ENCODE measurements around the gene MEIS1. TPM values are rescaled to one million over a fixed set of nuclear protein-coding genes. Genes with fewer than 3 reads are reported as not detected.

Gene MEIS1
- total and polyA plus RNA-seq, 11 donors, result 12.9 to 55.7 (median 41.8) TPM

DNA sequence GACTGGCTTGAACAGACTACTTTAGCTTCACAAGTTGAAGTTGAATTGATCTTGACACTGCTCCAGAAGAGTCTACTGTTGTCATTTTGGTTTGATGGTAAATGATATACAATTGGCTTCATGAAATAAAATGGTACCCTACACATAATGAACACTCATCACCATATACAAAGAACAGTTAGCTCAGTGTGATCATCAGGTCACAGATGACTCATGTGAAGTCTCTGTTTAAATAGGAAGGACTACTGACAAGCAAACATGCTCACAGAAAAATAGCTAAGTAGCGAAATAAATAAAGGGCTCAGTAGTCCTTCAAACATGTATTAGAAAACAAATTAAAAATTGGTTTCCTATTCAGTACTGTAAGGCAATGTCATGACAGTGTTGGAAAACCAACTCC is 96.2 kb downstream of the MEIS1 start:
- Histone ChIP-seq H3K4me1 (peaks cover 0 to 33% (median 9%) of the 10 kb centered on the region in 12 donors), H3K36me3 (peaks cover 0 to 7% (median 0%) of the 10 kb centered on the region in 9 donors), H3K9me3 (no peaks in the 10 kb centered on the region), H3K27me3 (no peaks in the 10 kb centered on the region), H3K4me3 (no peak overlapping the region), H3K27ac (no peak overlapping the region)
- WGBS, 4 donors, result 97 to 100% (median 99%) methylated on average over 1 of the region's 1 CpG
- no peak for TF ChIP-seq CTCF (IDR thresholded peaks at IDR 0.05)
- no peak for TF ChIP-seq POLR2A (IDR thresholded peaks at IDR 0.05)
- intact Hi-C loops (cut with DNase I), result no loop called here
- no peak for ATAC-seq
- no peak for DNase-seq

DNA sequence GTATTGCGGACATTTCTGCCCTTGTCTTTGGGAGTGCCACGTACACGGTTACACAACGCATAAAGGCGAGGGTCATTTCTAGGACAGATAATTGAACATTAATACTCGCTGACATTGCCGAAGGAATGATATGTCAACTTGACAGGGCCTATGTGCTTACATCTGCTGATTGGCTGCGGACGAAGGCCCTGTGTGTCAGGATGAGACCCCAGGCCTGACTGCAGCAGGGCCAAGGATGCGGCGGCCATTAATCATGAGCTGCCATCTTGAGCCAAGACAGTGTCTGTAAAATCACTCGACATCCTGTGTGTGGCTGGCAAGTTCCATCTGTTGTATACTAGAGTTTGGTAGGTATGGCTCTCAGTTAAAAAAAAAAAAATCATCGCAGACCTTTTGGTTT is 96.6 kb downstream of the MEIS1 start:
- Histone ChIP-seq H3K36me3 (peaks cover 0 to 7% (median 0%) of the 10 kb centered on the region in 9 donors), H3K9me3 (no peaks in the 10 kb centered on the region), H3K27ac (no peak overlapping the region), H3K4me1 (peaks cover 0 to 33% (median 10%) of the 10 kb centered on the region in 12 donors), H3K27me3 (no peaks in the 10 kb centered on the region), H3K4me3 (no peak overlapping the region)
- no peak for TF ChIP-seq CTCF (IDR thresholded peaks at IDR 0.05)
- TF ChIP-seq POLR2A (IDR thresholded peaks at IDR 0.05), result no peak
- DNase-seq (peak in 1 of 5 donors; percentile 36), ATAC-seq (no peak)
- intact Hi-C loops (cut with DNase I), result no loop called here
- 87 to 92% (median 89%) methylated on average over 13 of the region's 13 CpGs for WGBS, 4 donors

- TF ChIP-seq POLR2A (IDR thresholded peaks at IDR 0.05) (no peak), CTCF (IDR thresholded peaks at IDR 0.05) (no peak)
- DNase-seq (no peak), ATAC-seq (peak in 2 of 4 donors; percentile 45 to 63)
- Histone ChIP-seq H3K9me3 (no peaks in the 10 kb centered on the region), H3K36me3 (peaks cover 0 to 4% (median 0%) of the 10 kb centered on the region in 9 donors), H3K27ac (peak overlapping the region in 2 of 12 donors; percentile 21 to 38), H3K27me3 (no peaks in the 10 kb centered on the region), H3K4me3 (no peak overlapping the region), H3K4me1 (peaks cover 0 to 41% (median 14%) of the 10 kb centered on the region in 12 donors)
- intact Hi-C loops (cut with DNase I), result no loop called here
- 48 to 62% (median 56%) methylated on average over 11 of the region's 11 CpGs for WGBS, 4 donors
Observed at GRCh38 chr2:66532972-66533868, 98.3 kb downstream of the MEIS1 start.

DNA sequence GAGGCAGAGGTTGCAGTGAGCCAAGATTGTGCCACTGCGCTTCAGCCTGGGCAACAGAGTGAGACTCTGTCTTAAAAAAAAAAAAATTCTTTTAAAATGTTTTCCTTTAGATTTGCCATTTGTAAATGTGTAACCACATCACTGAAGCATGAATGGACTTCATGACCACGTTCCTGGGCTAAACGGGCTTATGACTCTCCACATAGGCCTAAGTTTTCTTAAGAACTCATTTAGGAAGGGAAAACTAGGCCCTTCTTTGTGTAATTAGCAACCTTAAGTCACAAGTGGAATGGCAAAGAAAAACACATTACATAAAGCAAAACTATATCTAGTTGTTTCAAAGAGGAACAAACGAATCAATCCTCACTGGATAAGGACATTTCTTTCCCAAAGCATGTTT is 99.5 kb downstream of the MEIS1 start:
- no peak for TF ChIP-seq CTCF (IDR thresholded peaks at IDR 0.05)
- TF ChIP-seq POLR2A (IDR thresholded peaks at IDR 0.05), result no peak
- 80 to 89% (median 89%) methylated on average over 4 of the region's 4 CpGs for whole genome bisulfite sequencing, 4 donors
- intact Hi-C loops (cut with DNase I), result no loop called here
- H3K36me3 ChIP-seq, result no peaks in the 10 kb centered on the region
- no peak overlapping the region for H3K4me3 ChIP-seq
- peaks cover 0 to 41% (median 14%) of the 10 kb centered on the region in 12 donors for H3K4me1 ChIP-seq
- no peaks in the 10 kb centered on the region for H3K27me3 ChIP-seq
- ATAC-seq (no peak), DNase-seq (no peak)
- H3K27ac ChIP-seq, result peak overlapping the region in 1 of 12 donors; percentile 3
- H3K9me3 ChIP-seq, result no peaks in the 10 kb centered on the region
